Neural cell (in vitro differentiated cells): ENCODE results near the gene BEX1.
"Not testable (repeated sequence)": the region's sequence is repeated elsewhere in the genome, so short reads cannot be mapped to it uniquely, and the experiment has no call there.

ENCODE experiments used
- EZH2 ChIP-seq: fragments of 200-600, 300-800 bp; shearing (Covaris generic), sonication (generic); IDR thresholded peaks from 2 replicates; pipeline ENCODE4 v1.6.1; 2014; ENCODE audit warnings: antibody characterized with exemption, low read length, borderline replicate concordance, mild to moderate bottlenecking; ENCODE audit not compliant: insufficient read depth, poor library complexity, severe bottlenecking
- MXI1 ChIP-seq: fragments of 450-650 bp; conservative IDR thresholded peaks from 2 replicates; pipeline ENCODE4 v1.6.1; 2014; ENCODE audit warnings: antibody characterized with exemption, mild to moderate bottlenecking; ENCODE audit not compliant: poor library complexity, severe bottlenecking
- POLR2AphosphoS5 ChIP-seq: IDR thresholded peaks from 2 replicates; pipeline ENCODE4 v1.6.1; 2012
- RAD21 ChIP-seq: fragments of 450-650 bp; conservative IDR thresholded peaks from 2 replicates; pipeline ENCODE4 v1.6.1; 2014; ENCODE audit warnings: antibody characterized with exemption, mild to moderate bottlenecking, moderate library complexity
- TF ChIP-seq, protein P1 (sequence below): fragments of 450-650 bp; IDR thresholded peaks from 2 replicates; pipeline ENCODE4 v1.5.1; 2014; ENCODE audit warnings: antibody characterized with exemption, mild to moderate bottlenecking, moderate library complexity; ENCODE audit not compliant: poor library complexity, severe bottlenecking

DNA sequence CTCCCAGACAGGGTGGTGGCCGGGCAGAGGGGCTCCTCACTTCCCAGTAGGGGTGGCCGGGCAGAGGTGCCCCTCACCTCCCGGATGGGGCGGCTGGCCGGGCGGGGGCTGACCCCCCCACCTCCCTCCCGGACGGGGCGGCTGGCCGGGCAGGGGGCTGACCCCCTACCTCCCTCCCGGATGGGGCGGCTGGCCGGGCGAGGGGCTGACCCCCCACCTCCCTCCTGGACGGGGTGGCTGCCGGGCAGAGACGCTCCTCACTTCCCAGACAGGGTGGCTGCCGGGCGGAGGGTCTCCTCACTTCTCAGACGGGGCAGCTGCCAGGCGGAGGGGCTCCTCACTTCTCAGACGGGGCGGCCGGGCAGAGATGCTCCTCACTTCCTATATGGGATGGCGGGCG is 40.4 kb upstream of the BEX1 start:
- TF ChIP-seq POLR2AphosphoS5, RAD21, EZH2, MXI1: not testable (repeated sequence)
- TF ChIP-seq, protein P1, sequence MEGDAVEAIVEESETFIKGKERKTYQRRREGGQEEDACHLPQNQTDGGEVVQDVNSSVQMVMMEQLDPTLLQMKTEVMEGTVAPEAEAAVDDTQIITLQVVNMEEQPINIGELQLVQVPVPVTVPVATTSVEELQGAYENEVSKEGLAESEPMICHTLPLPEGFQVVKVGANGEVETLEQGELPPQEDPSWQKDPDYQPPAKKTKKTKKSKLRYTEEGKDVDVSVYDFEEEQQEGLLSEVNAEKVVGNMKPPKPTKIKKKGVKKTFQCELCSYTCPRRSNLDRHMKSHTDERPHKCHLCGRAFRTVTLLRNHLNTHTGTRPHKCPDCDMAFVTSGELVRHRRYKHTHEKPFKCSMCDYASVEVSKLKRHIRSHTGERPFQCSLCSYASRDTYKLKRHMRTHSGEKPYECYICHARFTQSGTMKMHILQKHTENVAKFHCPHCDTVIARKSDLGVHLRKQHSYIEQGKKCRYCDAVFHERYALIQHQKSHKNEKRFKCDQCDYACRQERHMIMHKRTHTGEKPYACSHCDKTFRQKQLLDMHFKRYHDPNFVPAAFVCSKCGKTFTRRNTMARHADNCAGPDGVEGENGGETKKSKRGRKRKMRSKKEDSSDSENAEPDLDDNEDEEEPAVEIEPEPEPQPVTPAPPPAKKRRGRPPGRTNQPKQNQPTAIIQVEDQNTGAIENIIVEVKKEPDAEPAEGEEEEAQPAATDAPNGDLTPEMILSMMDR: not testable (repeated sequence)
